Measurements from ENCODE around the gene HPF1. TPM values are rescaled to one million over a fixed set of nuclear protein-coding genes. Genes with fewer than 3 reads are reported as not detected.
"Not testable (repeated sequence)": the region's sequence is repeated elsewhere in the genome, so short reads cannot be mapped to it uniquely, and the experiment has no call there.

HPF1 gene
- total RNA-seq, 3 donors from 2014 or later = 20.0 to 28.1 (median 27.5) TPM

DNA sequence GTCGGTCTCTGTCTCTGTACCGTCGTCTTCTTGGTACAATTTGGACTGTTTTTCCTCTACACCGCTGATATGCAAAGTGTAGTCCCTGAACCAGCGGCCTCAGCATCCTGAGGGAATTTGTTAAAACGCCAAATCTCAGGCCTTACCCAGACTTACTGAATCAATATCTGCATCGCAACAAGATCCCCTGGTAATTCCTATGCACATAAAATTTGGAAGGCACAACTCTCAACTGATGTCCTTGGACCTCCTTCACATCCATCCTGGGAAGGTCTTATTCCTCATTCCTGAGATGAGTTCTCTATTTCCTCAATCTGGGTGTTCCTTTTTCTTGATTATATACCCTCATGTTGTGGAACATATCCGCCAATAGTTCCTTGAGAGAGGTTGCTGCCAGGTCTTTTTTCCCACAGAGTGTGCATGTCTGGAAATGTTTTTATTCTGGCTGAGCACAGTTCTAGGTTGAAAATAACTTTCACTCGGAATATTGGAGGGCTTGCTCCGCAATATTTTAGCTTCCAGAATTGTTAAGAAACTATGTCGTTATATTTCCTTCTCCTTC, 738 bp upstream of the HPF1 start:
- TF ChIP-seq POLR2A (IDR thresholded peaks at IDR 0.05) = no peak
- TF ChIP-seq, protein P1, sequence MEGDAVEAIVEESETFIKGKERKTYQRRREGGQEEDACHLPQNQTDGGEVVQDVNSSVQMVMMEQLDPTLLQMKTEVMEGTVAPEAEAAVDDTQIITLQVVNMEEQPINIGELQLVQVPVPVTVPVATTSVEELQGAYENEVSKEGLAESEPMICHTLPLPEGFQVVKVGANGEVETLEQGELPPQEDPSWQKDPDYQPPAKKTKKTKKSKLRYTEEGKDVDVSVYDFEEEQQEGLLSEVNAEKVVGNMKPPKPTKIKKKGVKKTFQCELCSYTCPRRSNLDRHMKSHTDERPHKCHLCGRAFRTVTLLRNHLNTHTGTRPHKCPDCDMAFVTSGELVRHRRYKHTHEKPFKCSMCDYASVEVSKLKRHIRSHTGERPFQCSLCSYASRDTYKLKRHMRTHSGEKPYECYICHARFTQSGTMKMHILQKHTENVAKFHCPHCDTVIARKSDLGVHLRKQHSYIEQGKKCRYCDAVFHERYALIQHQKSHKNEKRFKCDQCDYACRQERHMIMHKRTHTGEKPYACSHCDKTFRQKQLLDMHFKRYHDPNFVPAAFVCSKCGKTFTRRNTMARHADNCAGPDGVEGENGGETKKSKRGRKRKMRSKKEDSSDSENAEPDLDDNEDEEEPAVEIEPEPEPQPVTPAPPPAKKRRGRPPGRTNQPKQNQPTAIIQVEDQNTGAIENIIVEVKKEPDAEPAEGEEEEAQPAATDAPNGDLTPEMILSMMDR (IDR thresholded peaks at IDR 0.05) = no peak
- TF ChIP-seq POLR2AphosphoS5 (IDR thresholded peaks at IDR 0.05) = no peak
- no peaks in the 10 kb centered on the region for H3K27me3 ChIP-seq
- intact Hi-C loops (cut with DNase I; ENCODE audit: low total_unique reads) = no loop called here
- no peaks in the 10 kb centered on the region for H3K9me3 ChIP-seq
- H3K4me1 ChIP-seq = peaks cover 0 to 9% of the 10 kb centered on the region in 2 donors
- peak overlapping the region; percentile 78 to 90 (median 79) for H3K4me3 ChIP-seq
- H3K27ac ChIP-seq = peak overlapping the region; percentile 61 to 83
- no peak for DNase-seq (ENCODE audit: low spot score in 2 of 2)
- no peaks in the 10 kb centered on the region for H3K36me3 ChIP-seq

DNA sequence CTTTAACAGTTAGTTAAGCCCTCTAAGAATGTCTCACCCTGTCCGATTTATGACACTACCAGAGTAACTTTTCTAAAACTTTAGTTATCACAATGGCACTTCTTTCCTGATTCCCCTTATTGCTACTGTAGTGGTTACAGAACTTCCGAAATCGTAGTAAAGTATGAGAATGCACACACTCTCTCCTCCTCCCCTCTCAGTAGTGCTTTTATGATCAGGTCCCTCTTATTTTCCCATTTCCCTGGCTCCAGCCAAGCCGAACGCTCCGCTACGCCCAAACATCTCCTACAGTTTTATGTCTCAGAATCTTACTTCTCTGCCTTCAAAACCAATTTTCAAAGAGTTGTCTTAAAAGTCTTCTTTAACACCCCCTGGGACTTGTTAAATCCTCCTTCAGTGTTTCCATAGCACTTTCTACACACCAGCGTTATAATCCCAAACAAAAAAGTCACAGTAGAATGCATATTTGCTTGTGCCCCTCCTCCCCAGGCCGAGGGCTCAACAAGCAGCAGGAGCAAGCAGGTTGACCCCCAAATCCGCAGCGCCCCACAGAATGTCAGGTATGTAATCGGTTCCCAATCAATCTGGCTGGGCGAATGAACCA, 671 bp downstream of the HPF1 start:
- Histone ChIP-seq H3K9me3 (no peaks in the 10 kb centered on the region), H3K4me1 (peaks cover 0 to 9% of the 10 kb centered on the region in 2 donors), H3K4me3 (peak overlapping the region; percentile 78 to 90 (median 79)), H3K27ac (peak overlapping the region; percentile 61 to 83), H3K27me3 (no peaks in the 10 kb centered on the region), H3K36me3 (no peaks in the 10 kb centered on the region)
- intact Hi-C loops (cut with DNase I; ENCODE audit: low total_unique reads) = no loop called here
- DNase-seq (ENCODE audit: low spot score in 2 of 2) = no peak
- no peak for TF ChIP-seq POLR2AphosphoS5 (IDR thresholded peaks at IDR 0.05)
- TF ChIP-seq, protein P1 (IDR thresholded peaks at IDR 0.05) = no peak
- TF ChIP-seq POLR2A (IDR thresholded peaks at IDR 0.05) = no peak

DNA sequence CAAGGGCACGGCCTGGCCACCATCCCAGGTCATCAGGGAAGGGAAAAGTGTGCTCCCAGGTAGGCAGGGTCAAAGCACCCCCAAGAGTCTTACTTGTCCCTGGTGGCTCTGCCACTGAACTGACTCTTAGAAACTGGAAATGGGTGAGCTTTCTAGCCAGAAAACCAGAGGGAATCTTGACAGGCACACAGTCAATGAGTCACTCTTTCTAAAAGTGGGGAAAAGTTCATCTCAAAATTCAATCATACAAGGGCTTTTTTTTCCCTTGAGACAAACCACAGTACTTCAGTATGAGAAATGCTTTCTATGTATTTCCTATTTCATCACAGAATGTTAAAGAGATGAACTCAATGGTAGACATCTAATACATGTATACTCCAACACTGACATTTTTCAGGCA, 12.5 kb downstream of the HPF1 start:
- TF ChIP-seq, protein P1 (IDR thresholded peaks at IDR 0.05) = no peak
- no peak for TF ChIP-seq POLR2AphosphoS5 (IDR thresholded peaks at IDR 0.05)
- TF ChIP-seq POLR2A (IDR thresholded peaks at IDR 0.05) = no peak
- no peaks in the 10 kb centered on the region for H3K4me1 ChIP-seq
- DNase-seq (ENCODE audit: low spot score in 2 of 2) = no peak
- no peaks in the 10 kb centered on the region for H3K9me3 ChIP-seq
- intact Hi-C loops (cut with DNase I; ENCODE audit: low total_unique reads) = no loop called here
- no peaks in the 10 kb centered on the region for H3K36me3 ChIP-seq
- no peak overlapping the region for H3K4me3 ChIP-seq
- no peaks in the 10 kb centered on the region for H3K27me3 ChIP-seq
- H3K27ac ChIP-seq = no peak overlapping the region

DNA sequence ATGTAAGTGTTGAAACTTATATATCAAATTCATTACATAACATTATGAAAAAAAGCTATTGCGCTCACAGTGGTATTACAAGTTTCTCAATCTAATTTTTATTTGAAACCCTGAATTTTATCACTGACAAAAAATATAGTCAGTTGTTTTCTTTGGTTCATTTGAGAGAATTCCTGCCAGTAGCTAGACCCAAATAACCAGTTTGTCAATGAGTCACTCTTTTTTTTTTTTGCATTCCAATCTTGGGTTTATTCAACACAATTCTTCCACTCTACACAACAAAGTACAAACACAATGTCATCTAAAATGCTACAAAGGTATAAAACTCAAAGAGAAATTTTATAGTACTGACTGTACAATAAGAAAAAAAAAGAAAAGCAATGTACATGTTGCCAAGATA, 13.1 kb downstream of the HPF1 start:
- no peaks in the 10 kb centered on the region for H3K27me3 ChIP-seq
- no peaks in the 10 kb centered on the region for H3K9me3 ChIP-seq
- TF ChIP-seq POLR2A (IDR thresholded peaks at IDR 0.05) (no peak), POLR2AphosphoS5 (IDR thresholded peaks at IDR 0.05) (no peak)
- TF ChIP-seq, protein P1 (IDR thresholded peaks at IDR 0.05) = no peak
- no peaks in the 10 kb centered on the region for H3K36me3 ChIP-seq
- intact Hi-C loops (cut with DNase I; ENCODE audit: low total_unique reads) = no loop called here
- no peak overlapping the region for H3K27ac ChIP-seq
- H3K4me1 ChIP-seq = no peaks in the 10 kb centered on the region
- DNase-seq (ENCODE audit: low spot score in 2 of 2) = no peak
- H3K4me3 ChIP-seq = no peak overlapping the region

DNA sequence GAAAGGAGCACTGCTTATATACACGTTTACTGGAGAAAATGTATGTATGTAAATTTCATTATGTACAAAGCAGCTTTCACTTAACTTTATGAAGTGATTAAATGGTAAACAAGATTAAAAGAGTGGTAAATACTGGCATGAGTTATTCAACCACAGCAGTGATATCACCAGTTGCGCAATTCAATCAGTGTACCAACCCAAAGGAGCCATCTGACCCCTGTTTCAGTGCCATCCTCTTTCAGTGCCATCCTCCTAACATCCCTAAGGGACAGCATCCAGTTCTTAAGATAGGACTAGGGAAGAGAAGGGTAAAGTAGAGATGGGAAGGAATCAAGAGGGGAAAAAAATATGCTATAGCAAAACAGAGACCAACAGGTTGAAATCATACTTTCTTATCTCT, 16.2 kb downstream of the HPF1 start:
- Histone ChIP-seq H3K36me3 (no peaks in the 10 kb centered on the region), H3K27me3 (no peaks in the 10 kb centered on the region), H3K4me3 (no peak overlapping the region), H3K9me3 (no peaks in the 10 kb centered on the region), H3K27ac (no peak overlapping the region), H3K4me1 (no peaks in the 10 kb centered on the region)
- TF ChIP-seq, protein P1 (IDR thresholded peaks at IDR 0.05) = no peak
- no peak for TF ChIP-seq POLR2AphosphoS5 (IDR thresholded peaks at IDR 0.05)
- no peak for TF ChIP-seq POLR2A (IDR thresholded peaks at IDR 0.05)
- intact Hi-C loops (cut with DNase I; ENCODE audit: low total_unique reads) = no loop called here
- no peak for DNase-seq (ENCODE audit: low spot score in 2 of 2)

DNA sequence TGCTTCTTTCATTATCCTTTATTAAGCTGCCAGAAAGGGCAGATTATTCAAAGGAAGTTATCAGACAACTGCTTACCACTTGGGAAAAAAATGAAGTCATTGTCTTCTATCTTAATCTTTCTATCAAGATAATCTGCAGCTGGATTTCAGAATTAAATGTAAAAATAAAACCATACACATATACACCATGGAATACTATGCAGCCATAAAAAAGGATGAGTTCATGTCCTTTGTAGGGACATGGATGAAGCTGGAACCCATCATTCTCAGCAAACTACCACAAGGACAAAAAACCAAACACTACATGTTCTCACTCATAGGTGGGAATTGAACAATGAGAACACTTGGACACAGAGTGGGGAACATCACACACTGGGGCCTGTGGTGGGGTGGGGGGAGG, 19.1 kb downstream of the HPF1 start:
- intact Hi-C loops (cut with DNase I; ENCODE audit: low total_unique reads); H3K36me3 ChIP-seq; H3K27ac ChIP-seq; H3K9me3 ChIP-seq; H3K4me3 ChIP-seq; DNase-seq (ENCODE audit: low spot score in 2 of 2); H3K27me3 ChIP-seq; H3K4me1 ChIP-seq: not testable (repeated sequence)

Data from breast epithelium (tissue), 4 donors.